GM12874 (cell line): ENCODE measurements around the gene MYL10.

ENCODE experiments used
- TF ChIP-seq, protein P1 (sequence below): IDR thresholded peaks from 2 replicates; pipeline ENCODE4 v1.5.1; 2011; ENCODE audit warnings: low read depth, mild to moderate bottlenecking, control low read depth, low read length, moderate library complexity; ENCODE audit not compliant: insufficient read depth

MYL10 gene

DNA sequence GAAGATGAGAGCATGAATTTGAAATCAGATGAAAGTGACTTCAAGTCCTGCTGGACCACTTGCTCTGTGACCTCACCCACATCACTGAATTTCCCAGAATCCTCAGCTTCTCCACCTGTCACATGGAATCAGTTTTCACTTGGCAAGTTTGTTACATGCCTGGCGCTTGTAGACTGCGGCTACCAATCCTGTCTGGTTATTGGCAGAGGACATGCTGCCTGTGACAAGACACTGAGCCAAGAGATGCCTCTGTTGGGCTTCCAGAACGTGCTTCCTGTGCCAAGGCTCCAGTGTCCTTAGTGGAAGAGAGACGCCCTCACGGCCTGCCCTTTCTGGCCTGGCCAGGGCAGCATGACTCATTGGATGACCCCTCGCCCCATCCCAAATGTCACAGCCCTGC is 4.4 kb upstream of the MYL10 start:
- TF ChIP-seq, protein P1, sequence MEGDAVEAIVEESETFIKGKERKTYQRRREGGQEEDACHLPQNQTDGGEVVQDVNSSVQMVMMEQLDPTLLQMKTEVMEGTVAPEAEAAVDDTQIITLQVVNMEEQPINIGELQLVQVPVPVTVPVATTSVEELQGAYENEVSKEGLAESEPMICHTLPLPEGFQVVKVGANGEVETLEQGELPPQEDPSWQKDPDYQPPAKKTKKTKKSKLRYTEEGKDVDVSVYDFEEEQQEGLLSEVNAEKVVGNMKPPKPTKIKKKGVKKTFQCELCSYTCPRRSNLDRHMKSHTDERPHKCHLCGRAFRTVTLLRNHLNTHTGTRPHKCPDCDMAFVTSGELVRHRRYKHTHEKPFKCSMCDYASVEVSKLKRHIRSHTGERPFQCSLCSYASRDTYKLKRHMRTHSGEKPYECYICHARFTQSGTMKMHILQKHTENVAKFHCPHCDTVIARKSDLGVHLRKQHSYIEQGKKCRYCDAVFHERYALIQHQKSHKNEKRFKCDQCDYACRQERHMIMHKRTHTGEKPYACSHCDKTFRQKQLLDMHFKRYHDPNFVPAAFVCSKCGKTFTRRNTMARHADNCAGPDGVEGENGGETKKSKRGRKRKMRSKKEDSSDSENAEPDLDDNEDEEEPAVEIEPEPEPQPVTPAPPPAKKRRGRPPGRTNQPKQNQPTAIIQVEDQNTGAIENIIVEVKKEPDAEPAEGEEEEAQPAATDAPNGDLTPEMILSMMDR, result no peak

DNA sequence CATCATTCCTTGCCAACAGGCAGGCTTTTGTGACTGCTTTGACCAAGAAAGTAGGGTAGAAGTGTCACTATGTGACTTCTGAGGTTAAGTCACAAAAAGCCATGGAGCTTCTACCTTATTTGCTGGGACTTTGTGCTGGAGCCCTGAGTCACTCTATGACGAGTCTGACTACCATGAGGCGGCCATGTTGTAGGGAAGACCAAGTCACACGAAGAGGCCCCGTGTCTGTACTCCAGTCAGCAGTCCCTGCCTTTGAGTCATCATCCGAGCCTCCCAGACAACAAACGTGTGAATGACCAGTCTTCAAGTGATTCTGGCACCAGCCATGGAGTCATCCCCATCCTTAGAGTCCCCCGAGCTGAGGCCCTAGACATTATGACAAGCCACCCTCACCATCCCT is 3.5 kb upstream of the MYL10 start:
- TF ChIP-seq, protein P1, result no peak

DNA sequence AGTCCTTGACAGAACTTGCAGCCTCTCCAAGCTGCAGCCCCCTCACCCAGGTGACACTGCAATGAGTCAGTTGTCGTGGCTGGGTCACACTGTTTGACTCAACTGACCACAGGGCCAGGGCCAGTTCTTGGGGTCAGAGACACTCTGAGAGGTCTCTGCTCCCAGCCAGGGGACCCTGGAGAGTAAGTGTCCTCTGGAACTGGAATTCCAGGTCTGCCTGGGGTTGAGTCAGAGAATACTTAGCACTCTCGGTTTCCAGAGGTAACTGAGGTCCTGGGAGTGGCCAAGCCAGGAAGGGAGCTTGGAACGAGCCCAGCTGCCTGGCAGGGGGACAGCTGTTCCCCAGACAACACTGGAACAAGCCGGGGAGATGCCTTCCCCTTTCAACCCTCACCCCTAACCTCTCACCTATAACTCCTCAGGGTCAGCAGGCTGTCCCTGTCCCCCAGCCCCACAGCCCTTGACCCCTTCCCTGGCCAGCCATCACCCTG is 2.2 kb upstream of the MYL10 start:
- TF ChIP-seq, protein P1, result no peak

DNA sequence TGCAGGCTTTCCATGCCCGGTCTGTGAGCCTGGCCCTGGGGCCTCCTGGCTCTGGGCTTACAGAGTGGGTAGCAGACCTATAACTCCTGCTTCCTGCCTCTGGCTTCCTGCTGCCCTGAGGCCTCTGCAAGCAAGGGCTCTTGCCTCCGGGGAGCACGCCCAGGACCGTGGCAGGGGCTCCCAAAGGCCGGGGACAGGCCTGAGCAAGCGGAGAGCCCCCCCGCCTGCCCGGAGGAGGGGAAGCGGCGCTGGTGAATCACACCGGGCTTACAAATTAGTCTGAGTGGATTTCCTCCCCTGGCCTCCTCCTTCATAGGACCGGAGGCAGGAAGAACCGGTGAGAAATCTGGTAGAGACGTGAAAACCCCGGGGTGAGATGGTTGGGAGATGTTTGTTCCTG is 1.5 kb upstream of the MYL10 start:
- TF ChIP-seq, protein P1, result no peak

DNA sequence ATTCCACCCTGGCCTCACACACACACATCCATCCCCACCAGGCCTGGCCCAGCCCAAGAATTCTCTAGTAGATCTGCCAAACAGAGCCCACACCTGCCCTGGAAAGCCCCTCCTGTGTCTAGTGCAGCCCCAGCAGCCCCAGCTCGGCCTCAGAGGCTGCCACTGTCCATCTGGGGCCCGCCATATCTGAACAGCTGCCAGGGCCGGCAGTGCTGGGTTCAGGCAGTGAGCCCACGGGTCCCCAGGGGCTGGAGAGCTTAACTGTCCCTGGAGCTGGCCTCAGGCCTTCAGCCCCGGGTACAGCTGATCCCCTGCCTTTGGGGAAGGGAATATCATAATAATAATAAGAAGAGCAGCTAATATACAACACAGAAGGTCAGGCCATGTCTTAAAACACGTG is 574 bp downstream of the MYL10 start:
- TF ChIP-seq, protein P1, result no peak

DNA sequence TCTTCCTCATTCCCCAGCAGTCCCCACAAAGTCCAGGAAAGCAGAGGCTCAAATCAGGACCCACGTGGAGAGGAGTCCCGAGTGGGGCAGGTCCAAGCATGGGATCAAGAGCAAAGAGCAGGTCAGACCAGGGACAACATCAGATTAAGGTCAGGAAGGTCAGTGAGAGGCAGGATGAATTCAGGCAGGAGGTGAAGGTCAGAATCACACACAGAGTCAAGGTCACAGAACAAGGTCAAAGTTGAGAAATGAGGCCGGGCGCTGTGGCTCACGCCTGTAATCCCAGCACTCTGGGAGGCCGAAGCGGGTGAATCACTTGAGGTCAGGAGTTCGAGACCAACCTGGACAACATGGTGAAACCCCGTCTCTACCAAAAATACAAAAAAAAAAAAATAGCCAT is 2.3 kb downstream of the MYL10 start:
- TF ChIP-seq, protein P1, result no peak

DNA sequence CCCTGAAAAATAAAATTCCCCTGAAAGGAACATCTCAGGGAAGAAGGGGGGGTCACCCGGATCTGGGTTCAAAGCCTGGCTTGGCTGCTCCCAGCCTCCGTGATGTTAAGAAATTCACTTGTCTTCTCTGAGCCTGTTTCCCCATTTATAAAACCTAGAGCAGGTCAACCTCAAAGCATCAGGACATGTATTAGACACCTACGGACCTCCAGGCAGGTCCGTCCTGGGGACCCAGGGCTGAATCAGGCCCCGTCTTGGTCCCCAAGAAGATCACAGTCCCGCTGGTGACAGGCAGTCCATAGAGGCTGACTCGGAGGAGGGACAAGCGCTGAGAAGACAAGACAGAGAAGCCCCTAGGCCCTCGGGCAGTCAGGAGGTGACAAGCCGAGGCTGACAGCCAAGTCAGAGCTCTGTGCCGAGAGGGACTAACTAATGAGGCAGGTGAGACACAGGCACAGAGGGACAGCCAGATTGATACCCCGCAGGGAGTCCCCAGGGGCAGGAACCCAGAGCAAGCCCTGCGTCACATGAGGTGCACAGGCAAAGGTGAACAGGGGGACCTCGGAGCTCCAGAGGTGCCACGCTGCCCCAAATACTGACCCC is 2.9 kb downstream of the MYL10 start:
- TF ChIP-seq, protein P1, result no peak
